Middle frontal gyrus (tissue), 1 donor: ENCODE data around the gene NPW.
"Not testable (repeated sequence)": the region's sequence is repeated elsewhere in the genome, so short reads cannot be mapped to it uniquely, and the experiment has no call there.

Source experiments
- DNase-seq: peaks from one replicate; pipeline ENCODE4 v3.0.0-alpha.2; 2015; ENCODE audit warnings: low spot score; ENCODE audit errors: extremely low spot score

The NPW gene

DNA sequence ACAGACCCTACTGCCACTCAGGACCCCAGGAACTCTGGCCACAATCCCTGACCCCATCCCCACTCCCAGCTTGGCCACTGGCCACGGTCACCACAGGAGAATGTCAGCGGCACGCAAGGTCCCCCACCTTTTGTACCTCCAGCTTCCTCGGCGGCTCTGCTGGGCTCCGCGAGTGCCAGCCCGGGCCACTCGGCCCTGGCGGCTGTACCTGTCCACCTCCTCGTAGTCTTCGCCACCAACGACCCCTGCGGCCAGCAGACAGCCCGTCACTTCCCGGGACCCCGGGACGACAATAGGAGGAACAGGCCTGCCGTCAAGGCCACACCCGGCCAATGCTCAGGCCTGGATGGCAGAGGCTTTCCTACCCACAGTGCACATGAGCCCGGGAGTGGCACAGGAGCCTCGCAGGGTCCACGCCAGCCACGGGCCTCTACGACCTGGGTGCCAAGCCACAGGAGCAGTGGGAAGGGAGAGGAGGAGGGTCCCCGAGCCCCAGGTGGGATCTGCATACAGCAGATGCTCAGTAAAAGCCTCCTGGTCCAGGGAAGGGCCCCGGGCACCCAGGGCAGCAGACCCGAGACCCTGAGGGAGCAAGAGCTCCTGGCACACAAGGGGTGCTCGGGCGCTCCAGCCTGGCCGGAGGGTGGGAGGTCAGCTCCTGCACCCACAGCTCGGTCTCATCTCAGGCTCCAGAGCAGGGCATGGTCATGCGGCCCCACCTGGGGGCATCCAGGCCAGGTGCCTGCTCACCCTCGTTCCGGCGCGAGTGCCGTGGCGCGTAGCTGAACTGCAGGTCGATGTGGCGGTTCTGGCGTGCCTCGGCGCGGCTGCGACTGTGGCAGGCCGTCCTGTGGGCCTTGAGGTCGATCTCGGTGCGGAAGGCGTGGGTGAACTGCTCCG lies 17.9 kb upstream of the NPW start:
- DNase-seq = no peak

DNA sequence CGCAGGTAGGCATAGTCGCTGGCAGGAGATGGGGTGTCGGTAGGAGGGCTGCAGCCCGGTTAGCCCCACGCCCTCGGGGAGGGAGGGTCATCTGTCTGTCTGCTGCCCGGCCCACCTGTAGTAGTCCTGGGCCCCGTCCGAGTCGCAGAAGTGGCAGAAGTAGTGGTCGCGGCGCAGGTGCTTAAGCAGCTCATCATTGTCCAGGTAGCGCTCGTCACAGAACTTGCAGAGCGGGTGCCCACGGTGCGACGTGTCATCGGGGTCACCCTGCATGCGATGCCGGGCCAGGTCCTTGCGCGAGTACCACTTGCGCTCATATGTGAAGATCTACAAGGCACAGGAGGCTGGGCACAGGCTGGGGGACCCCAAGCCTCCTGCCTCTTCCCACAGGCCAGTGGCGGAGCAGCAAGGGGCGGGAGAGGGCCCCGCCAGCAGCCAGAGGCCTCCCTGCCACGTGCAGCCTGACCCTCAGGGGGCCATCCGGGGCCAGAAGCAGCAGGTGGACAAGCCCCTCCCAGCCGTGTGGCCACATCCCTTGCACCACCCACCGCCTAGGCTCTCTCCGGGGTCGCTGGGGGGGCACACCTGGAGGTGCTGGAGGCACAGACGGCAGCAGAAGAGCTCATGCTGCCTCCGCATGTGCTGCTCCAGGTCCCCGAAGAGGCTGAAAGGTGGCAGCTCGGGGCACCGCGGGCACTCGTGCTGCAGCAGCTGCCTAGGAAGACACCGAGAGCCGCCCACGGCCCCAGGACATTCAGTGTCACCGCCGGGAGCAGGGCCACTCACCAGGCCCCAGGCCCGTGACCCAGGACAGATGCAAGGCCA lies 17.0 kb upstream of the NPW start:
- no peak for DNase-seq

DNA sequence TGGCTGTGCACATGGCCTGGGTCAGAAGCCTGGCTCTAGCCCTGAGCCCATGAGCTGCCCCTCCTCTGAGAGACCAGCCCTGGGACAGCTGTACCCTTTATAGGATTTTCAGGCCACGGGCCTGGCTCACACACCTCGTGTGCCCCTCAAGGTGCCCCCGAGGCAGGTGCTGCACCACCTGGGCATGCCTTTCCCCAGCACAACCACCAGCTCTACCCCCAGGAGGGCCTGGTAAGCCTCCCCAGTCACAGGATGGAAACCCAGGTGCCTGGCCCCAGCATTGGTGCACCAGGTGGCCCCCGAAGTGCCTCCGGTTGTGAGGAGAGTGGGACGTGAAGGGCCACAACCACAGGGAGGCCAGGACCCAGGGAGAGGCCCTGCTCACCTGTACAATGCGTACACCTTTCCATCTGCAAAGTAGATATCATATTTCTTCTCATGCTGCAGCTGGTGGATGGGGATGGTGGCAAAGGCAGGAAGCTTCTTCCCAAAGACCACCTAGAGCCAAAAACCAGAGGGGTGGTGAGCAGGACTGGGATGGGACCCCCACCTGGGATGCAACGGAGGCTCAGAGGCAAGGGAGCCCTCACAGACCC lies 16.3 kb upstream of the NPW start:
- no peak for DNase-seq

DNA sequence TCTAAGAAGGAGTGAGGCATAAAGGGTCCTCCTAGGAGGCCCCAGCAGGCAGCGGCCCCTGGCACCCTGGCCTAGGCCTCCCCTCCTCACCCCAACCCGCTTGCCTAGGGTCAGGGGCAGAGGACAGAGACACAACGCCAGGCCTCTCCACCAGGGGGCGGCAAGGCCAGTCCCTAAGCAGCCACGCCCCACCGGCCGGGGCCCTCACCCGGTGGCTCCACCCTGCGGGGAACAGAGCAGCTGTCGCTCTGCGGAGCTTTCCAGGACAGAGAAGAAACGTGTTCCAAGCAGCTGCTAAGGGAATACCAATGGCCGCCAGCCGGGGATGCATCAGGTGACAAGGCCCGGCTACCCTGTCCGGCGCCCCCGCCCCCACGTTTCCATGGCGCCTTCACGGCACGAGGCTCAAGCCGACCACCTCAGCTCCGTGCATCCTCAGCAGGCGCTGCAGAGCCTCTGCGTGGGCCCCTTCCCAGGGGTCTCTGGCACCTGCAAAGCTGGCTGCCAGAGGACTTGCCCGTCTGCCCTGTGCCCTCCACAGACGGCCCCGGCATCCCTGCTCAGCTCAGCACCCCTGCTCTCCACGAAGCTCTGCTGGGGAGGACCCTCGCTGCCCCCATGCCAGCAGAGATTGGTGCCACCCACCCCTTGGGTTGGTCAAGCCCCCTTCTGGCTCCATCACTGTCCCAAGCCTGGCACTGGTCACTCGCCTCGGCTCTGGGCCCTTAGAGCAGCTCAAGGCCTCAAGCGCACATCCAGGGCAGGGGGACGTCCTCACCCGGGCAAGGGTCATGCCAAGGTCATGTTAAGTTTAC lies 15.6 kb upstream of the NPW start:
- DNase-seq = no peak

DNA sequence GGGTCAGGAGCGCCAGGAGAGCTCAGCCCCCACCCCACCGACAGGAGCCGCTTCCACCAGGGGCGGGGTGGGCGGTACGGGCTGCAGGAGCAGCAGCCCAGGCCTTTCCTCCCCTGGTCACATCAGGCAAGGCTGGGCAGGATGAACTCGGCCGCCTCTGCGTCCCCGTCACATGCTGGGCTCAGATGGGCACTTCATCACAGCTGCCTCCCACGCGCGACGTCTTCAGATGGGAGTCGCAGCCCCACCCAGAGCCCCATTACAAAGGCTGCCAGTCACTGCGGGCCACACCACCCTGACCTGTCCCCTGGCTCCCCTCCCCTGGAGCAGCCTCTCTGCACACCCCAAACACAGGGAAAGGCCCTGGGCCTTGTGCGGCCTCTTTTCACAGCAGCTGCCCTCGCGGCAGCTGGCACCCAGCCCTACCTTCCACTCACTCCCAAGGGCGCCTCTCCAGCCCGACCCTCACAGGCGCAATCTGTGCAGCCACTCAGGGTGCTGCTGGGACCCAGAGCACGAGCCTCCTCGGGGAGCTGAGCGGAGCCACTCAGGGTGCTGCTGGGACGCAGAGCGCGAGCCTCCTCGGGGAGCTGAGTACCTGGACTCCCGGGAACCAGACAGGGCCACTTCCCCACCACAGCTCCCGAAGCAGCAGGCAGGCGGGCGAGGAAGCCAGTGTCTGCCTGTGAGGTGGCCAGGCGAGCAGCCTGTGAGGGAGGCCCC lies 14.6 kb upstream of the NPW start:
- no peak for DNase-seq

DNA sequence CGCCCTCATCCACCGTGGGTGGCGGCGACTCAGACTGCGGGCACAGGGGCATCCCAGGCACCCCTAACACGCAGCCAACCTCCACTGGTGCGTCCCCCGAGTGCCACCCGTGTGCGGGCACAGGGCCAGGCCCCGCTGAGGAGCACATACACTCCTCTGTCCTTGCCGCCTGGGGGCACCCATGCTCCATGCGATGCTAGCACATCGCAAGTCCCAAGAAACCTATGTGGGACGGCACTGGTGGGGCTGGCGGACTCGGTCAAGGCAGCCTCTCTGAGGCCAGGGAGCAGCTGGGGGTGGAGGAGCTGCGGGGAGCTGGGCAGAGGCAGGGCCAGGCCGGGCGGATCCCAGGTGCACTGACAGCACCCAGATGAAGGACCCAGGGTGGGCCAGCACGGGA lies 13.9 kb upstream of the NPW start:
- DNase-seq = no peak

DNA sequence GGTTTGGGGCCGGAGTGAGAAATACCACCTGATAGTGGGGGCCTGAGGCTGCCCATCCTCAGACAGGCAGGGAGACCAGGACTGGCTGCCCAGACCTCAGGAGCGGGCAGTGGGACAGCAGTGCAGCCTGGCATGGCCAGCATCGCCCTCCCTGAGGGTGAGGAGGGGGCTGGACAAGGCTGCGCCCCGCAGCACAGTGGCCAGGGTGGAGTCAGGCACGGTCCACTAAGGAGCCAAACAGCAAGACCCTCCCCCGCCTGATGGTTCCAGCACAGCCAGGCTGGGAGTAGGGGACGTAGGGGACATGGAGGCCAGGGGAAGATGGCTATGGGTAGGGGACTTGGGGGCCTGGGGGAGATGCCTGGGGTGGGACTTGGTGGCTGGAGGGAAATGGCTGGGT lies 13.3 kb upstream of the NPW start:
- no peak for DNase-seq

DNA sequence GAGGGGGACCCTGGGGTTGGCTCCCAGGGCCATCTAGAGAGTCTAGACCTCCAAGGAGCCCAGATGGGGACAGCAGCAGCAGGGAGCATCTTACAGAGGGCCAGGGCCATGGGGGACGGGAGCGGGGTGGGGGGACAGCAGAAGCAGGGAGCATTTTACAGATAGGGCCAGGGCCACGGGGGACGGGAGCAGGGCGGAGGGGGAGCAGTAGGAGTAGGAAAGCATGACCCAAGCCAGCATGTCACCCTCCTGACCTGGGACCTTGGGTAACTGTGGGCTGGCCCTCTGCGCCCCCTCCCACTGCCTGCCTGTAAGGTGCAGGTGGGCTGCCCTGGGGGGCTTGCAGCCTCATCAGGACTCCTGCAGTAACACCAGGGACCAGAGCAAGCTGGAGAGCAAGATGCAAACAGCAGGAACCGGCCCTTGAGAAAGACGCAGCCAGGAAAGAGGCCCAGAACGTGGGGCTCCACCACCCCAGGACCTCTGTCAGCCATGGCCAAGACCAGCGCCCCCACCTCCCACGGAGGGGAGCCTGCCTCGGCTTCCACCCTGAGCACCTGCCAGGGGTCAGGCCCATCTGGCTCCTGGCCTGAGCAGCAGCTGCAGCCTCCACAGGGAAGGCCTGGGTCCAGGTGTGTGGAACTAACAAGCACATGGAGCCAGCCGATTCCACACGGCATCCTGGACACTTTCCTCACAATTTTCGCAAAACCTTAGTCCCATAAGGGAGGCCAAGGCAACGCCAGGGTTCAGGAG lies 12.3 kb upstream of the NPW start:
- DNase-seq = no peak

DNA sequence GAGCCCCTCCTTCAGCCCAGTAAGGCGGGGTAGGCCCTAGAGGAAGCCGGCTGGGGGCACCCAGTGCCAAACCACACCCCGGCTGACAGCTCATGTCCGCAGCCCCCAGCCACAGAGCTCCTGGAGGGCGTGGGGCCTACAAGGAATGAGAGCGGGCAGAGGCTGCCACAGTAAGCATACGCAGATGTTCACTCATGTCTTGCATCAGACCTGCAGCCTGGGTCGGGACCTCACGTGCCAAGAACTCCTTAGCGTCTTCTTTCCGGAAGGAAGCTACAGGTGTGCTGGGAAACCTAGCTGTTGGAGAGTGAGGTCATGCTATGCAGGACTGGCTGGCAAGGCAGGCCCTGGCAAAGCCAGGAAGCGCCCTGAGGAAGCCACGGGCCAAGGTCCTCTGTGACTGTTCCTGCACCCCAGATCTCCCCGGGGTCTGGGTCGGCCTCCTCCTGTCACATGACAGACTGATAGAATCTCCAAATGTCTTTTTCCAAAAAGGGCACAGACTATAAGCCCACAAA lies 11.5 kb upstream of the NPW start:
- DNase-seq = no peak

DNA sequence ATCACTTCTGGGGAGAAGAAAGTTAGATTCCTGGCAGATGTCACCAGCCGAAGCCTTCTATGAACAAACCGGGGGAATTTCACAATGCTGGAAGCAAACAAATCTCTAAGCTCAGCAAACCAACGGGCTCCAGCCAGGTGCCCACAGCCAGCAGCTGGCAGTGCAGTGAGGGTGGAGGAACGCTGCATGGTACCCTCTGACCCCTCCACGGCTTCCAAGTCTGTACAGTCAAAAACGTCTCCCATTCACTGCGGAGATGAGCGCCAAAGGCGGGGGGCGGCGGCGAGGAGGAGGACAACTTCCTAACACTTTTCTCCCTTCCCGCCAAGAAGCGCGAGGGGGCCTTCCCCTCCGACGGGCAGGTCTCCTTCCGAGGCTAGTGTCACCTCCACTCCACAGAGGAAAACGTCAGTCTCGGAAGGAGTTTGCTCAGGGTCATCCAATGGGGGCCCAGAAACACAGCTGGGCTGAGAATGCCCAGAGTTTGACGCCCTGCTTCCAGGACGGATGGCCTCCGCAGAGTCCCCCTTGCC lies 10.9 kb upstream of the NPW start:
- no peak for DNase-seq

DNA sequence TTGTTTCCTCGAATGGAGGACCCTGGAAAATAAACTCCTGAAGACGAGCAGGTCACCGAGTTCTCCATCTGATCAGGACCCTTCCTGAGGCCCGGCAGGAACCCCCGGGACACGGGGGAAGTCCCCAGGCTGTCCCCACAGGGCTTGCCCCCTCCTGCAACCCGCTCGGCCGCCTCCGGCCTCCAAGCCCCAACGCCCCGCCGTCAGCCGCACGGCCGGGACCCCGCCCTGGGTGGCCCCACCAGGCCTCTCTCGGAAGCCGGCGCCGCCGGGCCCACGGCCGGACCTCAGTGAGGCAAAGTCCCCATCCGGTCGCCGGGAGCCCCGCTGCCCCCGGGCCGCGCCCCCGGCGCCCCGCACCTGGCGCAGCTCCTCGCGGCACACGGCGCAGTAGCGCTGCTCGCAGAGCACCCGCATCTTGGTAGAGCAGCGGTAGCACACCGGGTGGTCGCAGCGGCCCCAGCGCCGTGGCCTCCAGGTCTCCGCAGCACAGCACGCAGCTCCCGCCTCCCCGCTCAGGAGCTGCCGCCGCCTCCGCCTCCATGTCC lies 10.3 kb upstream of the NPW start:
- no peak for DNase-seq

DNA sequence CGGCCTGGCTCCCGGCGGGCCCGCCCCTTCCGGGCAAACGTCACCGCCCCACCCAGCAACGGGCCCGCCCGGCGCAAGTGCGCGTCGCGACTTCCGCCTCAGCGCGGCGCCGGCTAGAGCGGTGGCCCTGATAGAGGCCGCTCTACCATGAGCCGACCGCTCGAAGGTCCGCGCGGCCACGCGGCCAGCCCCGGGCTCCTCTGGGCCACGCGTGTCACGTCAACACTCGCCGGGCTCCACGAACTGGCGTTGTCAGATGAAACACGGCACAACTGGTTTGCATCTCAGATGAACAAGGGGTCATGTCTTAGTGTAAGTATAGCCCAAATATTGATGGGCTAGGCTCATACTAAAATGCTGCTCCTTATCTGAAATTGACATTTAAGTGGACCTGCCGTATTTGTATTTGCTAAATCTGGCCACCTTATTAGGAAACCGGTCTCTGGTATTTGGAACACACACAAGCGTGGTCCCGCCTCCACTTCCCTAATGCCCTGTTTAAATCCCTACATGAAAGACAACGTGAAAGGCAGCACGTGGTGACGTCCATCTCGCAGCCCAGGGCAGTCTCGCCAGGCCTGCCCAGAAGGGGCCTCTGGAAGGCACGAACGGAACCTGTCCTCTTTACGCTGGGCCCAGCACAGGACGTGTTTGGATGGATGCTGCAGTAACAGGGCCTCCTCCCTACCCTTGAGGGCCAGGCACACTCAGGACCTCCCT lies 9.6 kb upstream of the NPW start, which contains the start of gene ZNF598:
TSS of gene ZNF598 (minus strand) at position 31 of the 720 bp plus-strand sequence.
- DNase-seq = peak; percentile 86

DNA sequence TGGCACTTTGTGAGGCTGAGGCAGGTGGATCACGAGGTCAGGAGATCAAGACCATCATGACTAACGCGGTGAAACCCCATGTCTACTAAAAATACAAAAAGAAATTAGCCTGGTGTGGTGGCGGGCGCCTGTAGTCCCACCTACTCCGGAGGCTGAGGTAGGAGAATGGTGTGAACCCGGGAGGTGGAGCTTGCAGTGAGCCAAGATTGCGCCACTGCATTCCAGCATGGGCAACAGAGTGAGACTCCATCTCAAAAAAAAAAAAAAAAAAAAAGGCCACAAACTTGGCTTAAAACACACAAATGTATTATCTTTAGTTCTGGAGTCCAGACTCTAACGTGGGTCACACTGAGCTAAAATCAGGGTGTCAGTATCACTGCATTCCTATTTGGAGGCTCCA lies 7.9 kb upstream of the NPW start:
- DNase-seq = not testable (repeated sequence)

DNA sequence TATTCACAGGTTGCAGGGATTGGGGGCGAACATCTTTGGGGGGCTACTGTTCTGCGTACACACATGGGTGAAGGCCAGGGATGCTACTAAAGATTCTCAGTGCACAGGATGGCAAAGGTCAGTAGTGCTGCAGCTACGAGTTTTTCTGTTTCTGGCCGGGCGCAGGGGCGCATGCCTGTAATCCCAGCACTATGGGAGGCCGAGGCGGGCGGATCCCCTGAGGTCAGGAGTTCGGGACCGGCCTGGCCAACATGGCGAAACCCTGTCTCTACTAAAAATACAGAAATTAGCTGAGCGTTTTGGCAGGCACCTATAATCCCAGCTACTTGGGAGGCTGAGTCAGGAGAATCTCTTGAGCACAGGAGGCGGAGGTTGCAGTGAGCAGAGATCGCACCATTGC lies 6.1 kb upstream of the NPW start:
- no peak for DNase-seq

DNA sequence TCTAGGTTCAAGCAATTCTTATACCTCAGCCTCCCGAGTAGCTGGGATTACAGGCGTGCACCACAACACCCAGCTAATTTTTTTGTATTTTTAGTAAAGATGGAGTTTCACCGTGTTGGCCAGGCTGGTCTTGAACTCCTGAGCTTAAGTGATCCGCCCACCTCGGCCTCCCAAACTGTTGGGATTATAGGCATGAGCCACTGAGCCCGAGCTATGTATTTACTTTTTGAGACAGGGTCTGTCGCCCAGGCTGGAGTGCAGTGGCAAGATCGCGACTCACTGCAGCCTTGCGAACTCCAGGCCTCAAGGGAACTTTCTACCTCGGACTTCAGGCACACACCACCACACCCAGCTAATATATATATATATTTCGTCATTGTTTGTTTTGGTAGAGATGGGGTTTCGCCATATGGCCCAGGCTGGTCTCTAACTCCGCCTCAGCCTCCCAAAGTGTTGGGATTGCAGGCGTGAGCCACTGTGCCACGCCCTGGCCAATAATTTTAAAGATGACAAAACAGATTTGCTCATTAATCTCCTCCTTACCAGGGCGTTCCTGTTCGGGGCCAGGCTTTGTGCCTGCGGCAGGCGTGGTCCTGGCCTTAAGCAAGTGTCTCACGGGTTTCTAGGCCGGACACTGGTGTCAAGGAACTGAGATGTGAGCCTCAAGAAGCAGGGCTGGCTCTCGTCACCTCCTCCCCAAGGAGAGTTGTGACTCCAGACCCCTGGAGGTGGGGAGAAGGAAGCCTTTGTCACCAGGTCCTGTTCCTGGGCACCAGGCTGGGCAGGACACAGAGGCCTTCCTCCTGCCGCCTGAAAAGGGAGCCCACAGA lies 4.3 kb upstream of the NPW start:
- DNase-seq = no peak

DNA sequence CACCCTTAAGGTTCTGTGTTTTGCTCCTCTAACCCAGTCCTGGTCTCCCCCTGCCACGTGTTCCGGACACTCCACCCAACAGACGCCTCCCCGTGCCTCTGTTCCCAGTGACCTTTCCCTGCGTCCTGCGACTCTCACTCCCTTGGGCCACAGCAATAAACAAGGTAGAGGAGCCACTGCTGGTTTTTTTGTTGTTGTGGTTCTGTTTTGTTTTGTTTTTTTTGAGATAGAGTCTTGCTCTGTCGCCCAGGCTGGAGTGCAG lies 3.7 kb upstream of the NPW start:
- DNase-seq = no peak

DNA sequence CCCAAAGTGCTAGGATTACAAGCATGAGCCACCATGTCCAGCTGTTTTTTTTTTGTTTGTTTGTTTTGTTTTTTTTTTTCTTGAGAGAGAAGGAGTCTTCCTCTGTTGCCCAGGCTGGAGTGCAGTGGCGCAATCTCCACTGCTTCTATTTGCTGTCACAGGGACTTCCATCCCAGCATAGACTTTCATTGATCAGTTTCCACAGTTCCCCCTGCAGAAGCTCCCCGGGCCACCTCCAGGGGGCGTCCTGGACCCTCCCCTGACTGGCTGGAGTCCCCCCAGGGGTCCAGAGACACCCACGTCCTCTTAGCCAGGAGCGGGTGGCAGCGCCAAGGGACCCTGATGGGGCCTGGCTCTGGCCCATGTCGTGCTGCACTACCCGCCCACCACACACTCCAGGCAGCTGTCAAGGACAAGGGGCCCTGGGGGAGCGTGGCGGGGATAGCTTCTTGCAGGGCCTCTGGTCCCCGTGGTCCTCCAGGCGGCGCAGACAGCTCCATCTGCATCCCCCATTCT lies 3.1 kb upstream of the NPW start:
- no peak for DNase-seq
